GM12892 (cell line): ENCODE measurements around the gene PPCS.

Experiments
- POLR2A ChIP-seq: IDR thresholded peaks from 2 replicates; pipeline ENCODE4 v1.6.1; 2011; ENCODE audit warnings: low read depth, low read length, control low read depth
- TAF1 ChIP-seq: IDR thresholded peaks from 2 replicates; pipeline ENCODE4 v1.6.1; 2011; ENCODE audit warnings: low read depth, mild to moderate bottlenecking, control low read depth, low read length, borderline replicate concordance

DNA sequence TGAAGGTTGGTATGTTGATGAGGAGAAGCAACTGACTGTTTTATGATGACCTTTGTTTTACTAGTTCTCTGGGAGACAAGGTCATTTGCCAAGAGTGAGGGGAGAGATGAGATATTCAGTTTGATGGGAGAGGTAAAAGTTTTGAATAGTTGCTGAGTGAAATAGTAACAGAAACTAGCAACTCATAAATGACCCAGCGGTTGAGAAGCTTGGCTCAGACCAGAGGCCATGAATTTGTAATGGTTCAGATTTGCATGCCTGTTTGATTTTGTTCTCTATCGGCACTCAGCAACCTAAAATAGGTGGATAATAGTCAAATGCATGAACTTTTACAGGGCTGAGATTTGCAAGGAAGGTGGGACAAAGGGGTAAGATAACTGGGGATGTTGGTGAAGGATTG lies 13.4 kb downstream of the PPCS start:
- no peak for TF ChIP-seq POLR2A
- no peak for TF ChIP-seq TAF1
